Liver (tissue), 9 donors: ENCODE measurements around the gene BCAS4. TPM values are rescaled to one million over a fixed set of nuclear protein-coding genes. Genes with fewer than 3 reads are reported as not detected.

Experiments
- DNase-seq: peaks from one replicate; pipeline ENCODE4 v3.0.0-alpha.2; 2017; ENCODE audit warnings: low spot score
- H3K27ac ChIP-seq, 2 donors: one replicate each; pipeline ENCODE4 v1.7.0; 2013; ENCODE audit warnings: inconsistent platforms in 2 of 2, low read length in 2 of 2, control low read depth in 1 of 2, low read depth in 1 of 2, mild to moderate bottlenecking in 1 of 2
- H3K27me3 ChIP-seq, 4 donors: one replicate each; pipeline versions ENCODE4 v1.6.1 to v1.7.0; 2013; ENCODE audit warnings: low read length in 3 of 4, inconsistent platforms in 1 of 4, mild to moderate bottlenecking in 1 of 4, moderate library complexity in 1 of 4; ENCODE audit not compliant: control insufficient read depth in 4 of 4, insufficient read depth in 4 of 4
- H3K36me3 ChIP-seq, 4 donors: one replicate each; pipeline versions ENCODE4 v1.6.1 to v1.7.0; 2013; ENCODE audit warnings: low read length in 3 of 4, mild to moderate bottlenecking in 3 of 4, low read depth in 1 of 4, moderate library complexity in 1 of 4; ENCODE audit not compliant: control insufficient read depth in 4 of 4, insufficient read depth in 3 of 4
- H3K4me1 ChIP-seq, 4 donors: one replicate each; pipeline versions ENCODE4 v1.6.1 to v1.7.0; 2013; ENCODE audit warnings: low read length in 3 of 4, mild to moderate bottlenecking in 3 of 4, moderate library complexity in 1 of 4; ENCODE audit not compliant: control insufficient read depth in 4 of 4, insufficient read depth in 4 of 4
- H3K4me3 ChIP-seq, 3 donors: one replicate each; pipeline versions ENCODE4 v1.6.1 to v1.7.0; 2013; ENCODE audit warnings: low read length in 3 of 3, control low read depth in 1 of 3, low read depth in 1 of 3, mild to moderate bottlenecking in 1 of 3
- H3K9ac ChIP-seq, 2 donors: one replicate each; pipeline ENCODE4 v1.7.0; 2013; ENCODE audit warnings: low read length in 2 of 2, mild to moderate bottlenecking in 2 of 2, moderate library complexity in 2 of 2, control low read depth in 1 of 2, low read depth in 1 of 2
- H3K9me3 ChIP-seq, 4 donors: one replicate each; pipeline versions ENCODE4 v1.6.1 to v1.7.0; 2013; ENCODE audit warnings: low read length in 3 of 4; ENCODE audit not compliant: control insufficient read depth in 4 of 4
- CTCF ChIP-seq: fragments of 150-350 bp; IDR thresholded peaks from 2 replicates; pipeline ENCODE4 v1.5.1; 2017; ENCODE audit warnings: improper control_type of control experiment, low read depth, low read length; ENCODE audit not compliant: missing input control
- EGR1 ChIP-seq, 2 donors: IDR thresholded peaks; 2 replicates each; pipeline ENCODE4 v1.6.1; 2016 to 2018; ENCODE audit warnings: antibody characterized with exemption in 2 of 2, low read depth in 2 of 2
- FOXA1 ChIP-seq: IDR thresholded peaks from 2 replicates; pipeline ENCODE4 v1.6.1; 2016; ENCODE audit warnings: antibody characterized with exemption
- HNF4G ChIP-seq: IDR thresholded peaks from 2 replicates; pipeline ENCODE4 v1.6.1; 2016; ENCODE audit warnings: antibody characterized with exemption
- JUND ChIP-seq, 2 donors: IDR thresholded peaks; 2 replicates each; pipeline ENCODE4 v1.6.1; 2016; ENCODE audit warnings: antibody characterized with exemption in 2 of 2
- MAX ChIP-seq: IDR thresholded peaks from 2 replicates; pipeline ENCODE4 v1.6.1; 2016; ENCODE audit warnings: antibody characterized with exemption
- NR2F2 ChIP-seq: IDR thresholded peaks from 2 replicates; pipeline ENCODE4 v1.6.1; 2016; ENCODE audit warnings: antibody characterized with exemption
- RXRA ChIP-seq, 2 donors: IDR thresholded peaks; 2 replicates each; pipeline ENCODE4 v1.6.1; 2017 to 2018; ENCODE audit warnings: antibody characterized with exemption in 2 of 2, mild to moderate bottlenecking in 1 of 2
- SP1 ChIP-seq: IDR thresholded peaks from 2 replicates; pipeline ENCODE4 v1.6.1; 2018; ENCODE audit warnings: antibody characterized with exemption, mild to moderate bottlenecking
- TAF1 ChIP-seq: conservative IDR thresholded peaks from 2 replicates; pipeline ENCODE4 v1.6.1; 2016; ENCODE audit warnings: antibody characterized with exemption, mild to moderate bottlenecking
- ZBTB33 ChIP-seq: IDR thresholded peaks from 2 replicates; pipeline ENCODE4 v1.6.1; 2016; ENCODE audit warnings: antibody characterized with exemption
- WGBS: extraction: QIAGEN DNeasy Blood & Tissue Kit; methylation state at CpG from one replicate; pipeline ENCODE4 v1.1.7; 2013; 5-methylcytosine and 5-hydroxymethylcytosine counted together
- polyA plus RNA-seq, 2 donors: library from polyadenylated mRNA; stranded (reverse) in 1 of 2; unstranded in 1 of 2; fragments of 200-250 nt in 1 of 2; fragments of >200 nt in 1 of 2; fragmentation: Nextera tagmentation in 1 of 2; extraction: Ambion mirVana in 1 of 2; gene quantifications; one replicate each; pipeline versions ENCODE4 v1.2.1 to v1.2.3, GENCODE V29; 2013 to 2015
- total RNA-seq, 2 donors: library from RNA; depleted of rRNA; stranded (reverse); fragments of >200 nt; gene quantifications; one replicate each; pipeline ENCODE4 v1.2.3, GENCODE V29; 2014
- TF ChIP-seq, protein P1 (sequence below): IDR thresholded peaks from 2 replicates; pipeline ENCODE4 v1.6.1; 2016; ENCODE audit warnings: antibody characterized with exemption, mild to moderate bottlenecking
- donor health status: healthy.
- donor health status: healthy.
- donor health status: healthy.
- donor health status: healthy.
- donor health status: healthy.

Gene BCAS4
- total and polyA plus RNA-seq, 4 donors: 0.25 to 0.50 (median 0.47) TPM

DNA sequence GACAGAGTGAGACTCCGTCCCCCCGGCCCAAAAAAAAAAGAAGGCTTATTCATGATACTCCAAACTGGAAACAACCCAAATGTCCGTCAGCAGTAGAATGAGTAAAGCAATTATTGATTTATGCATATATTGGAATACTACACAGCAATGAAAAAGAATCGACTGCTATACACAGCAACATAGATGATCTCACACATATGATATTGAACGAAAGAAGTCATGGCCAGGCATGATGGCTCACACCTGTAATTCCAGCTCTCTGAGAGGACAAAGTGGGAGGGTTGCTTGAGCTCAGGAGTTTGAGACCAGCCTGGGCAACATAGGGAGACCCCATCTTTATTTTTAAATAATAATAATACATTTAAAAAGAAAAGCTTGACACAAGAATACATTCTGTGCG, 28.5 kb downstream of the BCAS4 start:
- 98% methylated on average over 6 of the region's 6 CpGs for WGBS
- Histone ChIP-seq H3K27me3 (no peaks in the 10 kb centered on the region), H3K27ac (no peak overlapping the region), H3K9me3 (no peaks in the 10 kb centered on the region), H3K4me3 (no peak overlapping the region), H3K4me1 (peaks cover 0 to 4% (median 1%) of the 10 kb centered on the region in 4 donors), H3K9ac (no peak overlapping the region), H3K36me3 (no peaks in the 10 kb centered on the region)
- DNase-seq: no peak
- TF ChIP-seq NR2F2 (no peak), CTCF (no peak), FOXA1 (no peak)

DNA sequence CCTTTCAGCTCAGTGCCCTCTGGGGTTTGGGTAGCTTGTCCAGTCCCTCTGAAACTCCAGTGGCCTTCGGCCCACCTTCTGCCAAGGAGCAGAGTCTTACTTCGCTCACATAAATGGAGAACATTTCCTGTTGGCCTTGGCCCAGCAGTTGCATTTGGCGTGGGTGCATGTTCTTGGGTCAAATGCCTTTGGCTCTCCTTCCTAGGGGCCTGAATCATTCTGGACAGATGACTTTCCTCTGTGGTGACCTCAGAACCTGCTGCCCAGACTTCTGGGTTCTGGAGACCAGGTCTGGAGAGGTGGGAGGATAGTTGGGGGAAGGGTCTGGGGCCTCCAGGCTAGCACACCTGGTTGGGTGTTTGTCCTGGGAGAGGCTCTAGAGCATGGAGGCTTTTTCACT, 29.3 kb downstream of the BCAS4 start:
- Histone ChIP-seq H3K27me3 (no peaks in the 10 kb centered on the region), H3K4me3 (no peak overlapping the region), H3K27ac (no peak overlapping the region), H3K36me3 (no peaks in the 10 kb centered on the region), H3K9ac (no peak overlapping the region), H3K9me3 (no peaks in the 10 kb centered on the region), H3K4me1 (no peaks in the 10 kb centered on the region)
- TF ChIP-seq RXRA (IDR thresholded peaks at IDR 0.05) (no peak), CTCF (no peak), FOXA1 (no peak), EGR1 (IDR thresholded peaks at IDR 0.05; ENCODE audit: low read depth in 2 of 2) (no peak), MAX (no peak), TAF1 (no peak), NR2F2 (no peak), ZBTB33 (no peak), SP1 (no peak), HNF4G (no peak), JUND (IDR thresholded peaks at IDR 0.05) (no peak)
- TF ChIP-seq, protein P1, sequence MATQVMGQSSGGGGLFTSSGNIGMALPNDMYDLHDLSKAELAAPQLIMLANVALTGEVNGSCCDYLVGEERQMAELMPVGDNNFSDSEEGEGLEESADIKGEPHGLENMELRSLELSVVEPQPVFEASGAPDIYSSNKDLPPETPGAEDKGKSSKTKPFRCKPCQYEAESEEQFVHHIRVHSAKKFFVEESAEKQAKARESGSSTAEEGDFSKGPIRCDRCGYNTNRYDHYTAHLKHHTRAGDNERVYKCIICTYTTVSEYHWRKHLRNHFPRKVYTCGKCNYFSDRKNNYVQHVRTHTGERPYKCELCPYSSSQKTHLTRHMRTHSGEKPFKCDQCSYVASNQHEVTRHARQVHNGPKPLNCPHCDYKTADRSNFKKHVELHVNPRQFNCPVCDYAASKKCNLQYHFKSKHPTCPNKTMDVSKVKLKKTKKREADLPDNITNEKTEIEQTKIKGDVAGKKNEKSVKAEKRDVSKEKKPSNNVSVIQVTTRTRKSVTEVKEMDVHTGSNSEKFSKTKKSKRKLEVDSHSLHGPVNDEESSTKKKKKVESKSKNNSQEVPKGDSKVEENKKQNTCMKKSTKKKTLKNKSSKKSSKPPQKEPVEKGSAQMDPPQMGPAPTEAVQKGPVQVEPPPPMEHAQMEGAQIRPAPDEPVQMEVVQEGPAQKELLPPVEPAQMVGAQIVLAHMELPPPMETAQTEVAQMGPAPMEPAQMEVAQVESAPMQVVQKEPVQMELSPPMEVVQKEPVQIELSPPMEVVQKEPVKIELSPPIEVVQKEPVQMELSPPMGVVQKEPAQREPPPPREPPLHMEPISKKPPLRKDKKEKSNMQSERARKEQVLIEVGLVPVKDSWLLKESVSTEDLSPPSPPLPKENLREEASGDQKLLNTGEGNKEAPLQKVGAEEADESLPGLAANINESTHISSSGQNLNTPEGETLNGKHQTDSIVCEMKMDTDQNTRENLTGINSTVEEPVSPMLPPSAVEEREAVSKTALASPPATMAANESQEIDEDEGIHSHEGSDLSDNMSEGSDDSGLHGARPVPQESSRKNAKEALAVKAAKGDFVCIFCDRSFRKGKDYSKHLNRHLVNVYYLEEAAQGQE: no peak
- no peak for DNase-seq
- 80% methylated on average over 3 of the region's 3 CpGs for WGBS
